ENCODE measurements around the gene TCF12. TPM values are rescaled to one million over a fixed set of nuclear protein-coding genes. Genes with fewer than 3 reads are reported as not detected.

The TCF12 gene
- total and polyA plus RNA-seq, 2 of the 8 experiments (the other 6 are each of a cell fraction or from before 2014, with no cell fraction given): 85.8 to 101 TPM

DNA sequence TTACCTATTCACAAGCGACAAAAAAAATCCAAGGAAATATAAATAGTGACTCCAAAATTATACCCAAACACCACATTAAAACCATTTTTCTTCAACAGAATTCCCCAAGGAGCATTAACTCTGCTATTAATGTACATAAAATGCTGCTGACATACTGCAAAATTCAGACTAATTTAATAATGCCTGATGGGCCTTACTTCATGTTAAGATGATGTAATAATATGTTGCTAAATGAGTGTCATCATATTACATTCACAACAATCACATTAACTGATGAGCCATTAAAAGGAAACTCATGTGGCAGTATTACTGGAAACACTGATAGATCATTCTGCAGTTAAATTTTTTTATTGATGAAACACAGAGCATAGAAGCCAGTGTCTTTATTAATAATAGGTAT is 253.0 kb downstream of the TCF12 start:
- H3K9me3 ChIP-seq (ENCODE audit: insufficient read depth in 2 of 2, low read depth in 1 of 2, low read length in 1 of 2): no peaks in the 10 kb centered on the region
- no peak overlapping the region for H2BK5ac ChIP-seq (ENCODE audit: low read depth, low read length)
- no peak overlapping the region for H2BK20ac ChIP-seq (ENCODE audit: low read length)
- H4K91ac ChIP-seq (replicated peaks; ENCODE audit: insufficient read length, low read length): no peak overlapping the region
- H4K20me1 ChIP-seq (replicated peaks in 1 of 2; ENCODE audit: control insufficient read depth in 1 of 2, insufficient read depth in 2 of 2, low read length in 2 of 2): no peaks in the 10 kb centered on the region
- no peak overlapping the region for H2AK5ac ChIP-seq (ENCODE audit: low read depth, low read length)
- no peak overlapping the region for H3K18ac ChIP-seq (ENCODE audit: extremely low read depth, low read length)
- H3K9ac ChIP-seq (replicated peaks in 1 of 4; ENCODE audit: extremely low read depth in 1 of 4, low read depth in 3 of 4, low read length in 3 of 4): no peak overlapping the region
- no peak overlapping the region for H4K8ac ChIP-seq (ENCODE audit: extremely low read depth, insufficient read depth, low read length)
- 97% methylated on average over 1 of the region's 1 CpG; no CpG with 5 or more reads in 1 of the 2 experiments for WGBS, 2 experiments (ENCODE audit: extremely low coverage in 1 of 2, insufficient coverage in 1 of 2, insufficient read length in 1 of 2, insufficient replicate concordance in 2 of 2, low coverage in 1 of 2, low lambda C conversion rate in 2 of 2, missing lambda C conversion rate in 1 of 2)
- no peaks in the 10 kb centered on the region for H3K79me1 ChIP-seq (ENCODE audit: low read depth, low read length)
- H3K36me3 ChIP-seq (ENCODE audit: control insufficient read depth in 2 of 4, insufficient read depth in 4 of 4, low read length in 3 of 4): no peaks in the 10 kb centered on the region; a peak in 2 of 8 replicates
- H2BK12ac ChIP-seq (ENCODE audit: low read depth, low read length): no peak overlapping the region
- no peak overlapping the region for H4K5ac ChIP-seq (ENCODE audit: insufficient read length, low read depth, low read length)
- no peak overlapping the region for H2BK15ac ChIP-seq (ENCODE audit: low read length)
- H3K4ac ChIP-seq (replicated peaks; ENCODE audit: insufficient read length, low read depth, low read length): no peak overlapping the region
- H3K79me2 ChIP-seq (ENCODE audit: control insufficient read depth in 1 of 2, insufficient read depth in 2 of 2, low read length in 2 of 2): no peaks in the 10 kb centered on the region
- H3K27me3 ChIP-seq (replicated peaks in 1 of 4; ENCODE audit: control insufficient read depth in 3 of 4, extremely low read depth in 1 of 4, insufficient read depth in 3 of 4, low read length in 3 of 4): no peaks in the 10 kb centered on the region
- no peak overlapping the region for H3K14ac ChIP-seq (ENCODE audit: insufficient read length)
- ChIA-PET POLR2A (ENCODE audit: partially characterized antibody) (interaction anchor here (0.7 kb wide), 1 partner anchor 16 kb away, joined by 5 read pairs; no protein-coding TSS in a partner anchor), CTCF (ENCODE audit: partially characterized antibody) (no interaction called here)
- no peak for FAIRE-seq
- H3K4me1 ChIP-seq (replicated peaks in 1 of 4; ENCODE audit: control insufficient read depth in 3 of 4, insufficient read depth in 4 of 4, low read length in 3 of 4): no peaks in the 10 kb centered on the region
- no peak overlapping the region for H3K23ac ChIP-seq (ENCODE audit: insufficient read length)
- H2BK120ac ChIP-seq (replicated peaks; ENCODE audit: low read depth, low read length): no peak overlapping the region
- H3K4me3 ChIP-seq (ENCODE audit: extremely low read depth in 1 of 4, insufficient read depth in 2 of 4, low read depth in 3 of 4, low read length in 4 of 4): no peak overlapping the region
- H3K27ac ChIP-seq (ENCODE audit: low read depth, low read length): no peak overlapping the region
- no peaks in the 10 kb centered on the region for H3K23me2 ChIP-seq (ENCODE audit: low read depth, low read length)
- no peak overlapping the region for H2AFZ ChIP-seq (ENCODE audit: low read length)
- no peak overlapping the region for H3K56ac ChIP-seq (replicated peaks; ENCODE audit: insufficient read length, low read depth, low read length)
- DNase-seq (ENCODE audit: low read depth in 1 of 2, low spot score in 2 of 2): no peak
- no peak overlapping the region for H3K4me2 ChIP-seq (ENCODE audit: insufficient read depth in 1 of 2, low read depth in 2 of 2, low read length in 2 of 2)
- TF ChIP-seq NRF1 (IDR thresholded peaks at IDR 0.05; ENCODE audit: low read depth, low read length): no peak
- TF ChIP-seq, protein P1, sequence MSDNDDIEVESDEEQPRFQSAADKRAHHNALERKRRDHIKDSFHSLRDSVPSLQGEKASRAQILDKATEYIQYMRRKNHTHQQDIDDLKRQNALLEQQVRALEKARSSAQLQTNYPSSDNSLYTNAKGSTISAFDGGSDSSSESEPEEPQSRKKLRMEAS (IDR thresholded peaks at IDR 0.05): no peak
- TF ChIP-seq CBX5 (IDR thresholded peaks at IDR 0.05; ENCODE audit: low read depth, low read length): no peak
- TF ChIP-seq EGR1 (IDR thresholded peaks at IDR 0.05; ENCODE audit: borderline replicate concordance, low read depth, low read length): no peak
